GM13976 (cell line): ENCODE results near the gene TAPBP.
"Not testable (repeated sequence)": the region's sequence is repeated elsewhere in the genome, so short reads cannot be mapped to it uniquely, and the experiment has no call there.

Experiments used
- DNase-seq: peaks from one replicate; pipeline ENCODE4 v3.0.0; 2012; ENCODE audit warnings: low spot score
- CTCF ChIP-seq: IDR thresholded peaks from 2 replicates; pipeline ENCODE4 v1.5.1; 2012; ENCODE audit warnings: borderline replicate concordance, mild to moderate bottlenecking; ENCODE audit not compliant: insufficient read depth; ENCODE audit errors: extremely low read depth, missing control alignments, control extremely low read depth
- in situ Hi-C: fragments of 300-500 bp; cut with MboI; formaldehyde crosslinking; loops from one replicate; pipeline ENCODE4 v1.12.0; 2022; ENCODE audit warnings: low sequenced_read_pairs, mixed read lengths, inconsistent platforms; ENCODE audit not compliant: unreplicated experiment

TAPBP gene

GRCh38 chr6:33288921-33289783 lies 24.7 kb downstream of the TAPBP start, which contains the start of the genes PFDN6 and WDR46:
Gene PFDN6 (plus strand): TSS chr6:33289601. CDS start chr6:33289857, 256 bp downstream.
Gene WDR46 (minus strand): TSS chr6:33289239. CDS start chr6:33289170, 69 bp downstream.
- TF ChIP-seq CTCF, result no peak
- in situ Hi-C loops, result no loop called here
- peak; percentile 94 for DNase-seq

GRCh38 chr6:33288141-33288920 lies 25.5 kb downstream of the TAPBP start:
- DNase-seq, result no peak
- in situ Hi-C loops, result no loop called here

GRCh38 chr6:33286946-33287914 lies 26.6 kb downstream of the TAPBP start:
- TF ChIP-seq CTCF, result no peak
- in situ Hi-C loops, result no loop called here
- no peak for DNase-seq

More at GRCh38 chr6:33288141-33288920, 25.5 kb downstream of the TAPBP start:
- no peak for TF ChIP-seq CTCF

- in situ Hi-C loops, DNase-seq: not testable (repeated sequence)
Measured at GRCh38 chr6:33285214-33285613, 28.7 kb downstream of the TAPBP start.

GRCh38 chr6:33280539-33280938 lies 33.3 kb downstream of the TAPBP start:
- in situ Hi-C loops, result no loop called here

More at GRCh38 chr6:33280539-33280938, 33.3 kb downstream of the TAPBP start:
- DNase-seq, result no peak
- TF ChIP-seq CTCF, result no peak
